ENCODE results near the gene FKBP2.

Gene FKBP2

DNA sequence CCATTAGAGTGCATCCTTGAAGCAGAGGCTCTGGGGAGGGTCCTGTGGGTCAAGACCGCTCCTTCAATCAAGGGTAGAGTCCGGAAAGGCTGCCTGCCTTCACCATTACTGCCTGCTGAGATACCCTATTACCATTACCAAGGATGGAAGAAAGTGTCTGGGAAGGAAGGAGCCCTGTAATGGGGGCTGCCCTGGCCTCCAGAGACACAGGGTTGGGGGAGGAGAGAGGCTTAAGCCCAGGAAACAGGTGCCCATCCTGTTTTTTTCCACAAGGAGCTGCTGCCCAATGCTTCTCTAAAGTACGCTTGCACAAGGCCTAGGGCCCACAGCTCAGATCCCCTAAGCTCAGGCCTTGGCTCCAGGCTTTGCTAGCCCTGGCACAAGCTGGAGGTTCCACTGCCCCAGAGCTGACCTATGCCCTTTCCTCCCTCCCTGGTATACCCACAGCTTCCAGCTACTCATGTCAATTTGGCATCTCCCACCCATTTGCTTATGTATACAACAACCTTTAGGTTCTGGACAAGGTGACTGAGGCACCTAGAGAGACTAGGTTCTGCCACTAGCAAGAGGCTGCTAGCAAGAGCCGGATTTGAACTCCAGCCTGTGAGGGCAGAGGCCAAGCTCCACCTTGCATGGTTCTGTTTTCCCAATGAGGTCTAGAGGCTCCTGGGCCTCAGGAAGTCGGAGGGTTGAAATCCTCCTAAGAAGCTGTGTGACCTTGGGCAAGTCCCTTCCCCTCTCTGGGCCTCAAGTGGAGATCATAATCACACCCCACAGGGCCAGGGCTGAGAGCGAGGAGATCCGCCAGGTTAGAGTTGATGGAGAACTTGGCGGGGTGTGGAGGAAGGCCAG lies 8.9 kb downstream of the FKBP2 start:
- no peak for DNase-seq (ENCODE audit: low spot score)

DNA sequence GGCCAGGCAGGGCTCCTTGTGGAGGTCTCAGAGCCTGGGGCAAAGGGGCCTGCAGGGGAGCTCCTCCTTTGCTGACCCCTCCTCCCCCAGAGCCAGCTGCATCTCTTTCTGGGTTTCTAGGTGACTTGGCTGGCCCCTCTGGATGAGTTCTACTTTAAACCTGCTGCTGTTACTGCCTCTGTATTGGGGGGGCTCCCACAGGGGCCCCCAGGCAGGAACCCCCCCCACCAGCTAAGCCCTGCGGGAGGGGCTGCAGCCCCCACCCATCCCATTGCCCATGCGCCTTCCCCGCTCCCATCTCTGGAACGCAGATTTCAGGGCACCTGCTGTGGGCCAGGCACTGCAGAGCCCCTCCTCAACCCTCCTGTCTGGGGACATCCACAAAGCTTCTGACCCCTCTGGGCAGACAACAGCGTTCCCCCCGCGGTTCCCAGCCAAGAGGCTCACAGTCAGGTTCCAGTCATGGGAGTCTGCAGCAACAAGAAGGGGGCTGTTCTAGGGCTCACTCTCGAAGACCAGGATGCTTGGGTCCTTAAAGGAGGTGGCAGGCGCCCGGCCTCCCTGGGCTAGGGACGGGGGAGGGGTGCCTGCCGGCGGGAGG lies 9.6 kb downstream of the FKBP2 start:
- no peak for DNase-seq (ENCODE audit: low spot score)

DNA sequence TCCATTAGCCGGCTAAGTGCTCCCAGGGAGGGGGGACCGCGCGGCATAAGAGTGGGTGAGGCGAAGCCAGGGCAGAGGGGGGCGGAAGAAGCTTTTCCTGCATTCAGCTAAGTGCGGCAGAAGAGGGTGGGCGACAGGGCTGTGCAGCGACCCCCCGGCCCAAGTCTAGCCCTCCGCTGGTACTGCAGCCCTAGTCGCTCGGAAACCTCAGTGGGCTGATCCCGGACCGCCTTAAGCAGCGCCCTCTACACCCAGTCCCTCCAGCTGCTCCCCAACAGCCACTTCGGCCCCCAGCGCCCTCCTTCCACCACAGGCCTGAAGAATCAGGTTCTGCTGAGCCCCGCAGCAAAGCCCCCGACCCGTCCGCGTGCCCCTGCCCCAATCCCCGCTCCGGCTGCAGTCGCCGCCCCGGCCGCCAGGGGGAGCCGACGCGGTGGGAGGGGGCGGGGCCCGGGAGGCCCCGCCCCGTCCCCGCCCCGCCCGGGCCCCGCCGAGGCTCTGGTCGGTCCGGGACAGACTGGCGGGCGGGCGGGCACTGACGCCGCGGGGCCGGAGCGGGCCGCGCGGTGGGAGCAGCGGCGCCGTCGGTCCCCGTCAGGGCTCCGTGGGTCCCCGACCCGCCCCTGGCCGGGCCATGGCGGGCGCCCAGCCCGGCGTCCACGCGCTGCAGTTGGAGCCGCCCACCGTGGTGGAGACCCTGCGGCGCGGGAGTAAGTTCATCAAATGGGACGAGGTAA lies 10.3 kb downstream of the FKBP2 start, which contains the start of gene PLCB3:
Gene PLCB3, plus strand, starts transcription at position 515 of the 737 bp plus-strand sequence. Its CDS starts 120 bp downstream, at position 635.
- peak; percentile 57 for DNase-seq (ENCODE audit: low spot score)

DNA sequence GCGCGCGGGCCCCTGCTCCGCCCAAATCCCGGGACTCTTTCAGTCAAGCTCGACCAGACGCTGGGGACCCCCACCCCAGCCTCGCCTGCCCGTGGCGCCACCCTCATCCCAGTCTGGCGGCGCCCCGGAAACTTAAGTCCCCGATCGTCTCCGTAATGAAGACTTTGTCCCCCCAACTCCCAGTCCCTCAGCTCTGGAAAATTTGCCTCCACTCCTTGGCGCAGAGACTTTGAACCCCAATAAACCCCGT lies 10.8 kb downstream of the FKBP2 start:
- DNase-seq (ENCODE audit: low spot score) = no peak

DNA sequence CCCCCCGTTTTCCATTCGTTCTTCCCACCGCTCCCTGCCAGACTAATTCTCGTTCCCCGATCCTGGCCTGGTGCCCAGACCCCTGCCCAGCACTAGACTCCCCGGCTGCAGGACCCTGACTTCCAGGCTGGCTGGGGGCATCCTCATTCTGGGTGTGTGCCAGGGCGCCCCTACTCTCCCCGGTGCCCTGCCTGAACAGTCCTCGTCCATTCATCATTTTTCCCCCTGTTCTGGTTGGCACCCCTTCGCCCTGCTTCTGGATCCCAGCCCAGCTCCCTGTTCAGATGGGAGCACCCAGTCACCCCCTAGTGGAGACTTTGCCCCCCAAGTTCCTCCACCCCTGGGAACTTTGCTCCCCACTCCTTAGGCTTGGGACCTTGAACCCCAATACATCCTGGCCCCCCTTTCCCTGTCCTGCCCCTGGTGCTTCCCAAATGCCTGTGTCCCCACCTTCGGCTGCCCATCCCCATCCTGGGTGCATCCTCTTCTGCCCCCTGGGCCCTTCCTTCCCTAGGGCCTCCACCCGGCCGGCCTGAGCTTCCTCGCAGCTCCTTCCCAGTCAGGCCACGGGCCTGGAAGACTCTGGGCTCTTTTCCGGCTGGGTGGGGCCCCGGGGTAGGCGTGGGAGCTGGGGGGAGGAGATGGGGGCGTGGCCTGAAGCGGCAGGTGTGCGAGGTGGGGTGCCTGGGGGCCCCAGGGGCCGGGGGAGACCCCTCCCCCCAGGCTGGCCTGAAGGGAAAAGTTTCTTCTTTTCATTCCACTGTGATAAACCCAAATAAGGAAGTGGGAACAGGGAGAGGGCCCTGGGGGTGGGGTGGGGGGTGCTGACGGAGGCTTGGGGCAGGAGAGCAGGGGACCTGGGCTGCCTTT lies 11.3 kb downstream of the FKBP2 start:
- DNase-seq (ENCODE audit: low spot score) = peak; percentile 58

DNA sequence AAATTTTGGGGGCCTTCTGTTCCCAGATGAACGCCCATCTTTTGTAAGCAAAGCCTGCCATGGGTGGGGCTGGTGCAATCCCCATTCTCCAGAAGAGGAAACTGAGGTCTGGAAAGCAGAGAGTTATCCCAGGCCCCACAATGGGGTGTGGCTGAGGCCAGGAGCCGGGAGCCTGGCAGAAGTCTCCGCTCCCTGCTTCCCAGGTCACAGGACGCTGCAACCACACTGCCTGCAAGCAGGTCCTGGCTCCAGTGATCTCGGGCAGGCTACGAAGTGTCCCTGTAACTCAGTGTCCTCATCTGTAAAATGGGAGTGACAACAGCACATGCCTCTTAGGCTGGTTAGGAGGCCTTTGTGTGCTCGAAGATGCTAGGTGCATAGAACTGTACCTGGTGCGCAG lies 12.1 kb downstream of the FKBP2 start:
- no peak for DNase-seq (ENCODE audit: low spot score)

DNA sequence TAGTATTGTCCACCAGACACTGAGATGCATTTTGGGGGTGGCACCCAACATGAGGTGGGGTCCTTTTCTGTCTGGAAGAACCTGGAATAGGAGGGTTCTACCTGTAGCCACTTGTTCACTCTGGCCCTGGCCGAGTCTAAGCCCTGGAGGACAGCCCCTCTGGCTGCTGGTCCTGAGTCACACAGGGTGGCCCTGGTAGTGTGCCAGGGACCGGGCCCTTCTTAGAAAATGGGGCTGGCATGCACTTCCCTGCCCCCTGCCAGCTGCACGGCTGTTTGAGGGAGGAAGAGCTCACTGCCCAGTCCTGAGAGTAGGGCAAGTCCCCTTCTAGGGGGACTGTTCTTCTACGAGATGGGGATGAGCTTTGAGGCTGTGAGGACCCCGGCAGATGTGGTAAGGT lies 12.6 kb downstream of the FKBP2 start:
- DNase-seq (ENCODE audit: low spot score) = no peak

DNA sequence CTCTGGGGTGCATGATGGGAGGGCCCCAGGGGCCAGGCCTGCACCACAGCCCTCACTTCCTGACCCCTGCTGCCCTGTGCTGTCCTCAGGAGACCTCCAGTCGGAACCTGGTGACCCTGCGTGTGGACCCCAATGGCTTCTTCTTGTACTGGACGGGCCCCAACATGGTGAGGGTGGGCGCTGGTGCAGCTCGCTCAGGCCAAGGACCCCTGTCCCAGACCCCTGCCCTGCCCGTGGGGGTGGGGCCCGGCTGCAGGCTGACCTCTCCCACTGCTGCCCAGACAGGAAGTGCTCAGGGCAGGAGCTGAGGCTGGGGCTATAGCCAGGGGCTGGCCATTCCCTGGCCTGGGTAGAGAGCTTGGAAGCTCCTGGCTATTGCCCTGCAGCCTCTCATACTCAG lies 13.4 kb downstream of the FKBP2 start:
- no peak for DNase-seq (ENCODE audit: low spot score)

DNA sequence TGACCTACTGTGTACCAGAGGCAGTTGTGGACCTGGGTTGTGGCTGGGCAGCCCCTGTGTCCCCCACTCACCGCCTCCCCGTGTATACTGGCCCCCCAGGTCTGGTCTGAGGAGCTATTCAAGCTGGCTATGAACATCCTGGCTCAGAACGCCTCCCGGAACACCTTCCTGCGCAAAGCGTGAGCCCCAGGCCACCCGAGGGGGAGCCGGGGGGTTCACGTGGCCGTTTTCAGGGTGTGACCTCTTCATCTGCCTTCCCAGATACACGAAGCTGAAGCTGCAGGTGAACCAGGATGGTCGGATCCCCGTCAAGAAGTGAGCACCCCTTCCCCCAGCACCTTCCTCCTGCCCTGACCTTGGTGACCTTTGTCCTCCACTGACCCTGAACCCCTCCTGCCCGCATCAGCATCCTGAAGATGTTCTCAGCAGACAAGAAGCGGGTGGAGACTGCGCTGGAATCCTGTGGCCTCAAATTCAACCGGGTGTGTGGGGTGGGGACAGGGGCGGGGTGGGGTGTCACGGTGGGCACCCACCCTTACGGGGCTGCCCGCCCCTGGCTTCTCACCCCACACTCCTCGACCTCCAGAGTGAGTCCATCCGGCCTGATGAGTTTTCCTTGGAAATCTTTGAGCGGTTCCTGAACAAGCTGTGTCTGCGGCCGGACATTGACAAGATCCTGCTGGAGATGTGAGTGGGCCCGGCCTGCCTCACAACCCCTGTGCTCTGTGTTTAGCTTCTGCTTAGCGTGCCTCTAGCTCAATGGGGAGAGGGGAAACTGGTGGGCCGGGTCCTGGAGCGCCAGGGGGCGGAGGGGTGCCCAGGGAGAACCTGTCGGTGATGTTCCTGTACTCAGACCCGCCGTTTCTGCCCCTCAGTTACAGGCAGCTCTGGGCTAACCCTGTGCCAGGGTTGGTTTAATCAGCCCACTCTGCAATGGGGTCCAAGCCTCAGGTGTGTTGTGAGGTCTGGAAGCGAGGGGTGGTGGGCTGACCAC lies 14.5 kb downstream of the FKBP2 start:
- no peak for DNase-seq (ENCODE audit: low spot score)

DNA sequence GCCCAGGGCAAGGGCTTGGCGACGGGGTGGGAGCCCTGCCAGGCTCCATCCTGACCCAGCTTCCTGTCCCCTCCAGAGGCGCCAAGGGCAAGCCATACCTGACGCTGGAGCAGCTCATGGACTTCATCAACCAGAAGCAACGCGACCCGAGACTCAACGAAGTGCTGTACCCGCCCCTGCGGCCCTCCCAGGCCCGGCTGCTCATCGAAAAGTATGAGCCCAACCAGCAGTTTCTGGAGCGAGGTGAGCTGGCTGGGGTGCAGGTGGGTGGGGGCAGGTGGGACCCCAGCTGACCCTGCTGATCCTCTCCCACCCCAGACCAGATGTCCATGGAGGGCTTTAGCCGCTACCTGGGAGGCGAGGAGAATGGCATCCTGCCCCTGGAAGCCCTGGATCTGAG lies 15.4 kb downstream of the FKBP2 start:
- DNase-seq (ENCODE audit: low spot score) = no peak

DNA sequence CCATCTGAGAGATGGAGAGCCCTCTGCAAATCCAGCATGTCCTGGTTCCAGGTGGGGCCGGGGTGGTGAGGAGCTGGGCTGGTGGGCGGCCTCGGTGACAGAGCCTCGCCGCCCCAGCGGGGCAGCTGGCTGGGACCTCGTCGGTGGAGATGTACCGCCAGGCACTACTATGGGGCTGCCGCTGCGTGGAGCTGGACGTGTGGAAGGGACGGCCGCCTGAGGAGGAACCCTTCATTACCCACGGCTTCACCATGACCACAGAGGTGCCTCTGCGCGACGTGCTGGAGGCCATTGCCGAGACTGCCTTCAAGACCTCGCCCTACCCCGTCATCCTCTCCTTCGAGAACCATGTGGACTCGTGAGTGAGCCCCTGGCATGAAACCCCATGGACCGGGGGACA lies 17.5 kb downstream of the FKBP2 start:
- no peak for DNase-seq (ENCODE audit: low spot score)

DNA sequence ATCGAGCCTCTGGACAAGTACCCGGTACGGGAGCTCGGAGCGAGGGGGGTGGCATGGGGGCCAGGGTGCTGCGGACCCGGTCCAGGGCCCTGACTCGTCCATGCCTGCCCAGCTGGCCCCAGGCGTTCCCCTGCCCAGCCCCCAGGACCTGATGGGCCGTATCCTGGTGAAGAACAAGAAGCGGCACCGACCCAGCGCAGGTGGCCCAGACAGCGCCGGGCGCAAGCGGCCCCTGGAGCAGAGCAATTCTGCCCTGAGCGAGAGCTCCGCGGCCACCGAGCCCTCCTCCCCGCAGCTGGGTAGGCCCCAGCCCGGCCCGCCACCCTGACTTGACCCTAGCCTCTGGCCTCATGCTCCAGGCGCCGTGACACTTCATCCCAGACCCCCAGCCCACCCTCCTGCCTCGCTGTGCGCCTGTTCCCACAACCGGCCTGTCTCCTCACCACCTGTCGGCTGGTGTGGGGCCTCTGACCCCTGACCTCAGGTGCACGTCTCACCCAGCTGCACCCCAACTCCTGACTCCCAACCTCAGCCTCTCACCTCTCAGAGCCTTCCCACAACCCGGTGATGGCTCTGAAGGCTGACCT lies 18.1 kb downstream of the FKBP2 start:
- no peak for DNase-seq (ENCODE audit: low spot score)

DNA sequence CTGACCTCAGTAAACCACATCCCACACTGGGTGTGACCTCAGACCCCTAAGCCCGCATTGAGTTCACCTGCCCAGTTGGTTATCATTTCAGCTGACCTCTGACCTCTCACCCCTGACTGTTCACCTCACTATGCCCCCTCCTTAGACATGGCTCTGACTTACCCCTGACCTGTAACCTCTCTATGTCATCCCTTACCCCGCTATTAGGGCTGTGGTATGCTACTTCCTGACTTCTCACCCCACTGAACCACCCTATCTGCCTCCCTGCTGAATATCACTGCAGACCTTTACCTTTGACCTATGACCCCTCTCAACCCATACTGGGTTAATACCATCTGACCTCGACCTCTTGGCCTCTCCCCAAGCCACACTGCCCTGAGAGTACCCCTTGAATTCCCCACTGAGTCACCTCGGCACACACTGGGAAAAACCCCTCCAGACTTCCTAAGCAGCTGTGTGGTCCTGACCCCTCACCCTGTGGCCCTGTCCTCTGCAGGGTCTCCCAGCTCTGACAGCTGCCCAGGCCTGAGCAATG lies 18.7 kb downstream of the FKBP2 start:
- no peak for DNase-seq (ENCODE audit: low spot score)

DNA sequence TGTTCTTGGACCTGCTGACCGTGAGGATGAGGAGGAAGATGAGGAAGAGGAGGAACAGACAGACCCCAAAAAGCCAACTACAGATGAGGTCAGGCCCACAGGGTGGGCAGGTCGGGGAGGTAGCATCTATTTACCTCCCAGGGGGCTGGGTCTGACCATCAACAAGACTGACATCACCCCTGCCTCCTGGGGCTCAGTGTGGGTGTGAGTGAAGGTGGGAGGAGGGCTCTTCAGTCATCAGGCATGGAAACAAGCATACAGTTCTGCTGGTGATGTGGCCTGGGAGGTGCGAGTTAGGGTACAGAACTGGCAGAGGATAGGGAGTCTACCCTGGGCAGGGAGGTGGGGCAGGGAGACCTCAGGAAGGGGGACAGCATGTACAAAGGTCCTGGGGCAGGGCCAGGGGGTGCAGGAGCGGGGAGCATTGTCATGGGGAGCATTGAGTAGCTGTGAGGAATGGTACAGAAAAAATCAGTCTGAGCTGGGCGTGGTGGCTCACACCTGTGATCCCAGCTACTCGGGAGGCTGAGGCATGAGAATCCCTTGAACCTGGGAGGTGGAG lies 19.3 kb downstream of the FKBP2 start:
- DNase-seq (ENCODE audit: low spot score) = no peak

DNA sequence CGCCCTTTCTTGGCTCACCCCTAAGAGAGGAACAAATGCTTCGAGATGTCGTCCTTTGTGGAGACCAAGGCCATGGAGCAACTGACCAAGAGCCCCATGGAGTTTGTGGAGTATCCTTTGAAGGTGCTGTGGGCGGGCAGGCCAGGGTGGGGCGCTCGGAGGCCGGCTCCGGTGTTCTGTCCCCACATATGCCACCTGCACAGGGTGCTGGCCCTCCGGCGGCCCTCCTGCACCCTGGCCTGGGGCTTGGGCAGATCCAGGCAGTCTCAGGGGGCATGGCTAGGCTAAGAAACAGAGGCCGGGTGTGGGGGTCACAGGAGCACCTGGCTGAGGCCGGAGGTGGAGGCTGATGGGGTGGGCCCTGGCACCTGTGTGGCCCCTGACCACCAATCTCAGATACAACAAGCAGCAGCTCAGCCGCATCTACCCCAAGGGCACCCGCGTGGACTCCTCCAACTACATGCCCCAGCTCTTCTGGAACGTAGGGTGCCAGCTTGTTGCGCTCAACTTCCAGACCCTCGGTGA lies 20.7 kb downstream of the FKBP2 start:
- DNase-seq (ENCODE audit: low spot score) = no peak

DNA sequence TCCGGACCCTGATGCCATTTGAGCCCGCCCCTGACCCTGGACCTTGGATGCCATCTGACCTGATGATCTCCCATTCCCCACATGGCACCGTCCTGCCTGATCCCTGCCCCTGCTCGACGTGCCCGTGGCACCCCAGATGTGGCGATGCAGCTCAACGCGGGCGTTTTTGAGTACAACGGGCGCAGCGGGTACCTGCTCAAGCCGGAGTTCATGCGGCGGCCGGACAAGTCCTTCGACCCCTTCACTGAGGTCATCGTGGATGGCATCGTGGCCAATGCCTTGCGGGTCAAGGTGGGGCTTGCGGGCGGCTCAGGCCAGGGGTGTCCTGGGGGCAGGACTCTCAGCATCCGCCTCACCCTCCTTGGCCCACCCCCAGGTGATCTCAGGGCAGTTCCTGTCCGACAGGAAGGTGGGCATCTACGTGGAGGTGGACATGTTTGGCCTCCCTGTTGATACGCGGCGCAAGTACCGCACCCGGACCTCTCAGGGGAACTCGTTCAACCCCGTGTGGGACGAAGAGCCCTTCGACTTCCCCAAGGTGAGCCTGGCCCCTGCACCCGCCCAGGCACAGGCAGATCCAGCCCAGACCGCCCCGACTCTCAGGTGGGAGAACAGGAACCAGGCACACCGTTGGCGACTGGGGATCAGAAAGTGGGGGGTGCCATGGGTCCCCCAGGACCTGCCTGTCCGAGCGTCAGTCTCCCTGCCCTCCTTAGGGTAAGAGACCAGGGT lies 21.5 kb downstream of the FKBP2 start:
- no peak for DNase-seq (ENCODE audit: low spot score)

DNA sequence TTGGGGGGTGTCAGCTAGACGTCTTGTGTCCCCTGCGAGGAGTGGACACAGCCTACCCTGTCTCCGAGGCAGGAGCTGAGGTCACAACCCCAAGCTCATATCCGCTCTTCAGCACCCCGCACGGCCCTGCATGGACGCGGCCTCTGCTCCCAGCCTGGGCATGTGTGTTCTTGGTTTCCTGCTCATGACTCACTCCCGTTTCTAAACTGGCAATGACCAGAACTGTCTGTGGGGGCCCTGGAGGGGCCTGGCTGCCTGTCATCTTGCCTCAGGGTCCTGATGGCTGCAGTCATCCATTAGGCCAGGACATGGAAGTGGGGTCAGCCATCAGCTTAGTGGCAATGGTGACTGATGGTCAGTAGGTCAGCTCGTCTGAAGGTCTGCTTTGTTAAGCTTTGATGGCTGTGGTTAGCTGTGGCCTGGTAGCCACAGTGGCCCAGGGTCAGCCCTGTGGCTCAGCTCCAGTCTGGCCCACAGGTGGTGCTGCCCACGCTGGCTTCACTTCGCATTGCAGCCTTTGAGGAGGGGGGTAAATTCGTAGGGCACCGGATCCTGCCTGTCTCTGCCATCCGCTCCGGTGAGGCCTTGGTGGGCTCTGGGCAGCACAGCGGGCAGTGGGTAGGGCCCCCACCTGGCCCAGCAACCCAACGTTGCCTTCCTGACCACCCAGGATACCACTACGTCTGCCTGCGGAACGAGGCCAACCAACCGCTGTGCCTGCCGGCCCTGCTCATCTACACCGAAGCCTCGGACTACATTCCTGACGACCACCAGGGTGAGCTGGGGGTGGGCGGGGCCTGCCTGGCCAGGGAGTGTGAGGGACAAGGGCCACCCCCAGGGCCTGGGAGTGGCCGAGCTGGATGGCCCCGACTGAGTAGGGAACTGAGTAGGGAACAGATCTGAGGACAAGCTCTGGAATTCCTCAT lies 22.4 kb downstream of the FKBP2 start:
- DNase-seq (ENCODE audit: low spot score) = no peak

DNA sequence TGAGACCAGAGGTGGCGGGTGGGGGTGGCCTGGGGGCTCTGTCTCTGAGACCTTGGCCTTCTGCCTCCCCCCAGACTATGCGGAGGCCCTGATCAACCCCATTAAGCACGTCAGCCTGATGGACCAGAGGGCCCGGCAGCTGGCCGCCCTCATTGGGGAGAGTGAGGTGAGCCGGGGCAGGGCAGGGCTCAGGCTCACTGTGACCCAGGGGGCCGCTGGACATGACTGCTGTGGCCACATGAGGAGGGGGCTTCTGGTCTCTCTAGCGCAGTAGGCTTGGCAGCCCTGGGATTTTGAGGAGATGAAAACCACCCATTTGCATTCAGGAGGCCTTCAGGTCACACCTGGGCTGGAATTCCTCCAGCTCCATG lies 23.0 kb downstream of the FKBP2 start:
- DNase-seq (ENCODE audit: low spot score) = no peak
